Measurements from ENCODE around the gene AFAP1L2.

Gene AFAP1L2

DNA sequence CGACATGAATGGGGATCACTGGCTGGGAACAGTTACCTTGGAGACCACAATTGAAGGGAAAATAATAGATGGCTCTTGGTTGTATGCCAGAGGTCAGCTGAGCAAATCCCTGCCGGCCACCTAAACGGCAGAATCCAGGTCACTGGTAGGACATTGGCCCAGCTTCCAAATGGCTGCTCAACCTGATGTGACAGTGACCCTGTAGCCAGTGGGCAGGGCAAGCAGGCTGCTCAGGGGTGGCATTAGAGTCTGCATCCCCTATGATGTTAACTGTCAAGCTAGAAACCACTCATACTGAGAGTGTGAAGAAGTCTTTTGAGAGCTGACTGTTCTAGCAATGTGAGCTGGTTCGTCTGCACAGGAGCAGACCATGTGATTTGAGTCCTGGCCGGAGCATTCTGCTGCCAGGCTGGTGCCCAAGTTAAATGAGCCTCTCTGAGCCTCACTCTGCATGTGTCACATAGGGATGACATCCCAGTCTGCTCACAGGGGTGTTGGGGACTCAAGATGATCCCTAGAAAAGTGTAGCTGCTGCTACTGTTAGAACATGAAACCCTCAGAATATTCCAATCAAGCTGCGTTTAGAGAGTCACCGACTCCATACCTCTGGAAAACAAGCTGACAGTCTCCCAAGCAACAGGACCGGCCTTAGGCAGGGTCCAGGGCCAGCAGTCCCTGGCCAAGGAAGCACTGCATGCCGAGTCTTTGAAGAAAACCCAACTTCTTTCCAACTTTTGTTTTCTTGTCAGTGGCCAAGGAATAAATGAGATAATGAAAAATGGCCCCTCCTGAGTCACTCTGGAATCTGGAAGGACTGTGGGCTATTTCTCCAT, 95.6 kb downstream of the AFAP1L2 start:
- DNase-seq: no peak

DNA sequence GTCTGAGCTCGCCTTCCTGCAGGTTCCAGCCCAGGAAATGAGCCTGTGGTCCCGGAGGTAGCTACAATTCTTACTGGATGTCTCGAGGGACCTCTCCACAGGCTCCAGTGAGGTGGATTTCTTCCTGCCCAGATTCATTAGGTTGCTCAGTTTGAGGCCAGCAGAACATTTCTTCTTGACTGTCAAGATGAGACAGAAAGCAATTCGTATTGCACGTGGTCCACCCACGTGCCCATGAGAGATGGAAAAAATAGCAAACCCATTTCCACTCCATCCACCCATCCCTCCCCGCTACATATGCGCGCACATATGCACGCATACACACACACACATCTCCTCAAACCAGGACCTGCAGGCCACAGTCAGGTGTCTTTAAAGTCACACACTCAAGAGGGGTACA, 96.6 kb downstream of the AFAP1L2 start:
- DNase-seq: no peak

DNA sequence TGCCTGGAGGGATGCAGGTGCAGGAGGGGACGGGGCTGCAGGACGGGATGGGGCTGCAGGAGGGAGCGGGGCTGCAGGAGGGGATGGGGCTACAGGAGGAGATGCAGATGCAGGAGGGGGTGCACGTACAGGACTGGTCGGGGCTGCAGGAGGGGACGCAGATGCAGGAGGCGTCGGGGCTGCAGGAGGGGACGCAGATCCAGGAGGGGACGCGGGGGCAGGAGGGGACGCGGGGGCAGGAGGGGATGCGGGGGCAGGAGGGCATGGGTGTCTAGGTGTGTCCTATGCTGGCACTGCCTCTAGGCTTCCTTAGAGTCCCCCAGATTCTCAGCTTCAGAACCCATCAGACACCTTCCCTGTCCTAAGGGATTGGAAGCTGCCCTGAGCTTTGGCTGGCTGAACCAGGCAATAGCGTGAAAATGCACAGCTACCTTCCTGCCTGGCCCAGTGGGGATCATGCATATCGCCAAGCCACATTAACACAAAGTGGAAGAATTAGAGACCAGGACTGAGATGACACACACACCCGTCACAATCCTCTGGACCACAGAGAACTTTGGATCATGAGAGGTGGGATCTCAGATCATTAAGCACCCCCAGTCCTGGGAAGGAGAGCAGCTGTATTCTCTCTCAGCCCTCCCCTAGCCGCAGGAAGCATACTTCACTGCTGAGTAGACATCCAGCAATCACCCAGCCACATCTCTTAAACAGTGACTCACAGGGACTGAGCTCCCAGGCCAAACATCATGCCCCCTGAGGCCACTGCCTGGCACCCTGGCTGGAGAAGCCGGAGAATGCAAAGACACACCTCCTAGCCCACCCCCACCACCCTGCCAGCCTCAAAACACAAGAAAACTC, 98.0 kb downstream of the AFAP1L2 start:
- no peak for DNase-seq

DNA sequence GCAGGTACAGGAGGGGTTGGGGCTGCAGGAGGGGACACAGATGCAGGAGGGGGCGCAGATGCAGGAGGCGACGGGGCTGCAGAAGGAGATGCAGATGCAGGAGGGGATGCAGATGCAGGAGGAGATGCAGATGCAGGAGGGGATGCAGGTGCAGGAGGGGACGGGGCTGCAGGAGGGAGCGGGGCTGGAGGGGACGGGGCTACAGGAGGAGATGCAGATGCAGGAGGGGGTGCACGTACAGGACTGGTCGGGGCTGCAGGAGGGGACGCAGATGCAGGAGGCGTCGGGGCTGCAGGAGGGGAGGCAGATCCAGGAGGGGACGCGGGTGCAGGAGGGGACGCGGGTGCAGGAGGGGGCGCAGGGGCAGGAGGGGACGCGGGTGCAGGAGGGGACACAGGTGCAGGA, 98.8 kb downstream of the AFAP1L2 start:
- DNase-seq: no peak

DNA sequence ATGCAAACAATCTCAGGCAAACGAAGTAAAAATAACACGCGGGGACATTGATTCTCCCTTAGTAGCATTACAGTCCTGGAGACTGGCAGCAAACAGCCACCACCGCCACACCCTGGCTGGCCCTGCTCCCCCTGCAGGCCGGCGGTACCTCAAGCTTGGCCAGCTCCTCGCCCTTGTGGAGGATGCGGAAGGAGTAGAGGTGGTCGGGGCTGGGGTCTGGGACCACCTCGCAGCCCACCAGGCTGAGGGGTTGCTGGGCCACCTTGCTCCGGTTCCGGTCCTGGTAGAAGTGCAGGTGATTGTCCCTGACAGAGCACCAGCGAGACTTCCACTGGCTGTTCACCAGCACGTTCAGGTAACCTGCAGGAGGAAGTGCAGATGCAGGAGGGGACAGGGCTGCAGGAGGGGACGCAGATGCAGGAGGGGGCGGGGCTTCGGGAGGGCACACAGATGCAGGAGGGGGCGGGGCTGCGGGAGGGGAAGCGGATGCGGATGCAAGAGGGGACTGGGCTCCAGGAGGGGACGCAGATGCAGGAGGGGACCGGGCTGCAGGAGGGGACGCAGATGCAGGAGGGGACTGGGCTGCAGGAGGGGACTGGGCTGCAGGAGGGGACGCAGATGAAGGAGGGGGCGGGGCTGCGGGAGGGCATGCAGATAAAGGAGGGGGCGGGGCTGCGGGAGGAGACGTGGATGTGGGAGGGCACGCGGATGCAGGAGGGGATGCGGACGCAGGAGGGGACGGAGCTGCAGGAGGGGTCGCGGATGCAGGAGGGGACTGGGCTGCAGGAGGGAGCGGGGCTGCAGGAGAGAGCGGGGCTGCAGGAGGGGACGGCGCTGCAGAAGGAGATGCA, 99.5 kb downstream of the AFAP1L2 start:
- peak; percentile 2 for DNase-seq

DNA sequence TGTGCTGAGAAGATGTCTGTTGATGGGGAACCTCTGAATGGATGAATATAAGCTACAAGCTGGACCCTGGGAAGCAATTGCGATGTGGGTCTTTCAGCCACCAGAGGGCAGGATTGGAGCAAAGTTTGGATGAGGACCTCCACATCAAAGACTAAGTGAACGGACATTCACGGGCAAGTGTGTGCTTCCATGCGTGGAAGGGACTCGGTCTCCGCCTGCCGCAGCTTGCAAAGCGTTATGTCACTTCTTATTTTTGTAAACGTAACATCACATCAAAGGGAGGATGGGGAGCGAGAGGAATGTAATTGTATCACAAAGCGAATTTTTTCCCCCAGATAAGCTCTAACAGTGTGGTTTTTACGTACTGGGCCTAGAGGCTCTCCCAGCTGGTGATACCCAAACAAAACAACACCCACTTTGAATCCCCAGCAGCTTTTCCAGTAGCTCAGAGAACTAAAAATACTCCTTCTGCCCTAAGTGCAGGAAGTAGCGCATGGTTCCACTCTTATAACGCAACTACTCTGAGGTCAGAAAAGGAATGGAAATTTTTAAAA, 100.2 kb downstream of the AFAP1L2 start:
- peak; percentile 6 for DNase-seq

DNA sequence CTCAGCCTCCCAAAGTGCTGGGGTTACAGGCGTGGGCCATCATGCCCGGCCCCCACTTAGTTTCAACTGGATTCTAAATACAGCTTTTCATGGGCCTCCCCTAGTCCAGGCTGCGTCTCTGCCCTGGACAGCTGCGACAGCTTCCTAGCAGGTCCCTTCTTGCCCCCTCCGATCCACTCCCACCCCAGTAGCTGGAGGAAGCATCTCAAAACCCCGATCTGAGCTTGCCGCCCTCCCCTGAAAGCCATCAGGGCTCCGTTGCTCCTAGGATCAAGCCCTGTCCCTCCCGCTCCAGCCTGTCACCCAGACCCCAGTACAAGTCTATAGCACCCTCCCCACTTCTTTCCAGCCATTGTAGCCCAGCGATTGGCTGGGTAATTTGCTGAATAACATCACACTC, 100.7 kb downstream of the AFAP1L2 start:
- no peak for DNase-seq

DNA sequence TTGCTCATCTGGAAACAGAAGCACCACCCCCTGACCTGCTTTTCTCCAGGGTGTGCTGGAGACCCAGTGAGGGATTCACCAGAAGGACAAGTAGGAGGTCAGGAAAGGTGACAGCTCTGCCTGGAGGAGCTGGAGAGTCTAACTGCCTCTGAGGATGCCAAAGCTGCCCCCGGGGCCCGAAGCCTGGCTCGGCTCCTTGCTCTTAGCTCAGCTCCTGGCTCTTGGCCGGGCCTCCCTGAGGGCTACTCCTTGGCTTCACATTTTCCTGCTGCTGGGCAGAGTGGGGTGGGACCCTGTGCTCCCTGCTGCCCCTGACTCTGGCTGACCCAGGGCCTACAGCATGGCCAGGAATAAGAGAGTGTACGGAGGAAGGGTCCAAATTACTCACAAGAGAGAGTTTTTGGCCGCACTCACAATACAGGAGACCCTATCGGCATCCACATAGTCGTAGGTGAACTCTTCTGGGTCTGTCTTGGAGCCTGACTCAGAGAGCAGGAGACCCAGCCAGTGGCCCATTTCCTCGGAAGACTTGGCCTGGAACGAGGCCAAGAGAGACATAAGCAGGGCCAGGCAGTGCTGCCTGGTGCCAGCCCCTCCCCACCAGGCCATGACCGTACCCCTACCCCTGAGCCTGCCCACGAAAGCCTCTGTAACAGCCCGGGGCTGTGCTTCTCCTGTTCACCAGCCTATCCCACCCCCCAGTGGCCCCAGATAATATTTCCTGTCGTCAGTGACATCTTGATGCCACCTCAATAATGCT, 102.2 kb downstream of the AFAP1L2 start:
- no peak for DNase-seq

DNA sequence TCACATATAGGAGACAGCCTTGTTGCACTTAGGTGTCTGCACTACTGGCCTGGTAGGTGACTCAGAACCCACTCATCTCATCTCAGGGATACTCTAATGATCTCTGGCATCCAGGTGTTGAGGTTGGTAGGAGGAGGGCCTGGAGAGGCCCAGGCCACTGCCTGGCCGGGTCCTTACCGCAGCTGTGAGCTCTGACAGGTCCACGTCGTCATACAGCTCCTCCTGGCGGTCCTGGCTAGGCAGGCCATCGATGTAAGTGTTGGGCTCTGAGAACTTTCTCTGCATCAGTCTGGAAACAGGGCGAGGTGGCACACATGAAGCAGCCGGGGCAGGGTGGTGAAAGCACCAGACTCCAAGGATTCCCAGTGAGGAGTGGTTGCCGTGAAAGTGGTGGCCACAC, 103.1 kb downstream of the AFAP1L2 start:
- no peak for DNase-seq

DNA sequence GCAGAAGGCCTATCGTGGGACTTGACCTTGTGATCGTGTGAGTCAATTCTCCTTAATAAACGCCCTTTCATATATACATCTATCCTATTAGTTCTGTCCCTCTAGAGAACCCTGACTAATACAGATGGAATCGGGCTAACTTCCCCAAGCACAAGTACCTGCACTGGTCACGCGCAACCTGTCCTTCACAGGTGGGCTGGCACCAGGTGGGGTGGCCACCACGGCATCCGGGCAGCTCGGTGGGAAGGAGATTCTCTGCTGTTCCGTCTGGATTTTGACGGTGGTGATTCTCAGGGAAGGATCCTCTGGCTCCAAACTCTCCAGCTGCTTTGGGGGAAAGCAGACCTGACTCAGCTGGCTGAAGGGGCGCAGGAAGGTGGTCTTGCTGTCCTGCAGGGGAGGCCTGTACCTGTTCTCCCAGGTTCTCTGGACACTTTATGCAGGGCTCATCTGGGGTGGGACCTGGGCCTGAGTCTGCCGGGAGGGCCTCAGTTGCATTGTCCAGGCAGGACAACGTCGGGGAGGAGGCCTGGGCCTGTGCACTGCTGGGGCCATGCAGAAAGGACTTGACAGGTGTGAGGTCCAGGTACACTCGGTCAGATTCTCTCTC, 104.2 kb downstream of the AFAP1L2 start:
- no peak for DNase-seq

DNA sequence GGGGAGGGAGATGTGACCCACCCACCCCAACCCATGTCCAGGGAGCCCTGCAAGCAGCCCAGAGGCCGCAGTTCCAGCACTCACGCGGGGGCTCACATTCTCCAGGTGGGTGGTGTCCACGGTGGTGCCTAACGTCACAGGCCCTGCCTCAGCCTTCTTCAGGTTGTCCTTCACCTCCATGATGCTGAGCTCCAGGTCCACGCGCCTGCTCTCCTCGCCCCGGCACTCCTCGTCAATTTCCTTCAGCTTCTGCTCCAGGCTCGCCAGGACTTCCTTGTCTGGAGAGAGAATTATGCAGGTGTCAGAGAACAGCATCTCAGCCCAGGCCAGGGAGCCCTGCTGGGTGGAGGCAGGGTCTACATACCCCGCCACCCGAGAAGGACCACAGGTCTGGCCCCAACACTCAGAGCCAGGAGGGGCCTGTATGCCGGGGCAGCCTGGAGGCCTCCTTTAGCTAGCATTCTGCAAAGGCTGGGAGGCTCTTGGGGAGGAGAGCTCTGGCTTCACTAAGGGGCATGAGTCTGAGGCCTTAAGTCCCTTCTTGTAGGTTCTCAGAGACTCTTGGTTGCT, 107.1 kb downstream of the AFAP1L2 start:
- DNase-seq: no peak

DNA sequence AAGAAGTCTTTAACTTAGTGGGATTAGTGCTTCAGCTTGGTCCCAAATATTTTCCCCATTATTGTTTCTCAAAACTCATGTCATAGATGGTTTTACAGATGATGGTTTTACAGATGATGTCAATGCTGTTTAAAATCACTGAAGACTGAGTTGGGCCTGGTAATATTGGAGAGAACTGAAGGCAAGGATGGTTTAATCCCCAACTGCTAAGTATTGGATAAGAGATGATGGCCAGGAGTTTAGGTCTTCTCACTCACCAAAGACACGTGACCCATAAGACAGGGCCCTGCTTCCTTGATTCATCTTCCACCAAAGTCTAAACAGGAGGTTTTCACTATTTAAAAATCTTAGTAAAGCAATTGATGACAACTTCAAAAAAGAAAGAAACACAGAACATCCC, 108.9 kb downstream of the AFAP1L2 start:
- DNase-seq: no peak

DNA sequence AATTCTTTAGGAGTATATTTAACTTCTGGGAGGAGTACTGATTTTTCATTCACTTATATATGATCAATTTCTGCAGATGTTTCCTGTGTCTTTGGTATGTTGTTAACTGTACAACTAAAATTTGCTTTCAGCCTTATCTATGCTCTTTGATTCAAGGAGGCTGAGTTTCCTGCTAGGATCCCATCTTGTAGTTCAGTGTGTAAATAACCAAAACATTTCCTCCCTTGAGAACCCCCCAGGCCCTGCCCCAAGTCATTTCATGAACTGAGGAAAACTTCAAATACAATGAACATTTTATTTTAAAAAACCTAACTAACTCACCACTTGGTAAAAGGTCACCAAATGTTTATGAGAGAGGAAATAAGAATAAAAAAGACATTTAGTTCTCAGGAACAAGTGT, 109.8 kb downstream of the AFAP1L2 start:
- DNase-seq: no peak

DNA sequence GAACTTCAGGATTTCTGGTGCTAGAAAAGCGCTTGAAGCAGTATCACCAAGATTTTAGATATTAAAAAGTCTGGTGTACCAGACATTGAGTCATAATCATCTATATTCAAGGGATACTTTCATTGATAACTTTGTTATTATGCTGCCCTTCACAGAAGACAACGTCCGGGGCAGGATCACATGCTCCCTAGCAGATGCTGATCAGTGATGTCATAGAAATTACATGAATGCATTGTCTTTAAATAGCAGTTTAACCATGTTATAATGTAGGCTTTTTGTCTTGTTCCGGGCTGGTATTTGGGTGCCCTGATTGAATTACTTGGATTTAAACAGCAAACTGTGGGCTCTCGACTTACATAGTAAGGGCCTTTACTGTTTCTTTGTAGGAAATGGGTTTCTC, 111.2 kb downstream of the AFAP1L2 start:
- no peak for DNase-seq

DNA sequence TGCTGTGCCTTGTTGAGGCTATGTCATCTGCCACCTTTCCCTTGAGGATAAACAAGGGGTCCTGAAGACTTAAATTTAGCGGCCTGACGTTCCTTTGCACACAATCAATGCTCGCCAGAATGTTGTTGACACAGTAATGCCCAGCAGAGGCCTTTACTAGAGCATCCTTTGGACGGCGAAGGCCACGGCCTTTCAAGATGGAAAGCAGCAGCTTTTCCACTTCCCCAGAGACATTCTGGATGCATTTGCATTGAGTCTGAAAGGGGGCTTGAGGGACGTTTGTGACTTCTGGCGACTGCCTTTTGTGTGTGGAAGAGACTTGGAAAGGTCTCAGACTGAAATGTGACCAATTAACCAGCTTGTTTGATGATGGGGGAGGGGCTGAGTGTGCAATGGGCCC, 112.8 kb downstream of the AFAP1L2 start:
- DNase-seq: no peak

DNA sequence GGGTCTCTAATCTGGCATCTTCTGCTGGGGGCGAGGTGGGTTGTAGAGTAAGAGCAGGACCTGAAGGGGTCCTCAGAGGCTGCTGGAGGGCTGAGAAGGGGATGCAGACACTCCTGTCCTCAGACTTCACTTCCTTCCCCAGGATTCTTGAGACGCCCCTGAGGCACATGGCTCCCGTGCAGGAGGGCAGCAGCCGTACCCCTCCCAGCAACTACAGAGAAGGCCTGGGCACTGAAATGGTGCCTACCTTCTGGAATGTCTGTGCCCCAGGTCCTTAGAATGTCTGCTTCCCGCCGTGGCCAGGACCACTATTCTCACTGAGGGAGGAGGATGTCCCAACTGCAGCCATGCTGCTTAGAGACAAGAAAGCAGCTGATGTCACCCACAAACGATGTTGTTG, 113.2 kb downstream of the AFAP1L2 start:
- DNase-seq: no peak

DNA sequence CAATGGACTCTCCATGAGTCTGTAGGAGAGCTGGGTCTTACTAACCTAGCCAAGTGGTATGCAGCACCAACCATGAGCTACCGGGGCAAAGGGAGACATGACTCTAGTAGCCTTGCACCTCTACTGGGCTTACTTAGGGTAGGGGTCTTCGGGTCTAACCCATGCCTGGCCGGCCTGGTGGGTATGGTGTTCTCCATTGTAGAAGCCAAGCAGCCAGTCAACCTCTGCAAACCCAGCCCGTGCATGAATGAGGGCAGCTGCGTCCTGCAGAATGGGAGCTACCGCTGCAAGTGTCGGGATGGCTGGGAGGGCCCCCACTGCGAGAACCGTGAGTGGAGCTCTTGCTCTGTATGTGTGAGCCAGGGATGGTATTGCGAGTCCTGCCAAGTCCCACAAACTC, 114.3 kb downstream of the AFAP1L2 start:
- no peak for DNase-seq

DNA sequence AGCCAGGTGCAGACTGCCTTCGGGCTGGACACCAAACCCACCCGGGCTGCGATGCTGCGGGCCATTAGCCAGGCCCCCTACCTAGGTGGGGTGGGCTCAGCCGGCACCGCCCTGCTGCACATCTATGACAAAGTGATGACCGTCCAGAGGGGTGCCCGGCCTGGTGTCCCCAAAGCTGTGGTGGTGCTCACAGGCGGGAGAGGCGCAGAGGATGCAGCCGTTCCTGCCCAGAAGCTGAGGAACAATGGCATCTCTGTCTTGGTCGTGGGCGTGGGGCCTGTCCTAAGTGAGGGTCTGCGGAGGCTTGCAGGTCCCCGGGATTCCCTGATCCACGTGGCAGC, 115.2 kb downstream of the AFAP1L2 start:
- DNase-seq: no peak

DNA sequence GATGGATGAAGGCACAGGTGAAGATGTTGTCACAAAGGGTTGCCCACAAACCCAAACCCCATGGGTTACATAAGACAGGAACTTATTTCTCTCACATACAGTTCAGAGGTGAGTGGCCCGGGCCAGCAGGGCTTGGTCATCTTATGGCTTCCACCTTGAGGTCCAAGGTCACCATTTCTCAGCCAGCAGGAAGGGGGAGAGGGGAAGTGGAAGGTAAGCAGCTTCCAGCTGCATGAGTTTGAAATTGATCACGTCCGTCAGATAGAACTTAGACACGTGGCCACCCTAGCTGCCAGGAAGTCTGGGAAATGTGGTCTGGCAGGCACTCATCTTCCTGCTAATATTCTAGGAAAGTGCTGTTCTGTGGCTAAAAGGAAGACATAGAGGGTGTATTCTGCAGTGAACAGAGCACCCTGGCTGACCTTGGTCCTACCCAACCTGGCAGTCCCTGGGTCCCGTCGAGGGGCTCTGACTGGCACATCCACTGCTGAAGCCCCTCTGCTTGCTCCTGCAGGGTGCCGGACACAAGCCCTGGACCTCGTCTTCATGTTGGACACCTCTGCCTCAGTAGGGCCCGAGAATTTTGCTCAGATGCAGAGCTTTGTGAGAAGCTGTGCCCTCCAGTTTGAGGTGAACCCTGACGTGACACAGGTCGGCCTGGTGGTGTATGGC, 115.7 kb downstream of the AFAP1L2 start:
- DNase-seq: no peak

DNA sequence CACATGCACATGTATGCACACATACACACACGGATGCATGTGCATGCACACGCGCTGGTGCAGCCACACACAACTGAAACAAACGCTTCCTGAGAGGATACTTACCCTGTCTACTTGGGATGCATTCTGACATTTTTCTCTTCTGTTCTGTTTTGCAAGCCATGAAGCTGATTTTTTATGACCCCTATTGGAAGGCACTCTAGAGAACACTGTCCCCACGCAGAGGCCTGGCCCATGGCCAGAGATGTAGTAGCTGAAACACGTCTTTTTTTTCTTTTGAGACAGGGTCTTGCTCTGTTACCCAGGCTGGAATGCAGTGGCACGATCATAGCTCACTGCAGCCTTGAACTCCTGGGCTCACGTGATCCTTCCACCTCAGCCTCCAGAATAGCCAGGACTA, 117.4 kb downstream of the AFAP1L2 start:
- no peak for DNase-seq

DNA sequence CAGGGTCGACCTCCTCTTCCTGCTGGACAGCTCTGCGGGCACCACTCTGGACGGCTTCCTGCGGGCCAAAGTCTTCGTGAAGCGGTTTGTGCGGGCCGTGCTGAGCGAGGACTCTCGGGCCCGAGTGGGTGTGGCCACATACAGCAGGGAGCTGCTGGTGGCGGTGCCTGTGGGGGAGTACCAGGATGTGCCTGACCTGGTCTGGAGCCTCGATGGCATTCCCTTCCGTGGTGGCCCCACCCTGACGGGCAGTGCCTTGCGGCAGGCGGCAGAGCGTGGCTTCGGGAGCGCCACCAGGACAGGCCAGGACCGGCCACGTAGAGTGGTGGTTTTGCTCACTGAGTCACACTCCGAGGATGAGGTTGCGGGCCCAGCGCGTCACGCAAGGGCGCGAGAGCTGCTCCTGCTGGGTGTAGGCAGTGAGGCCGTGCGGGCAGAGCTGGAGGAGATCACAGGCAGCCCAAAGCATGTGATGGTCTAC, 118.3 kb downstream of the AFAP1L2 start:
- no peak for DNase-seq

Measured in NCI-H2029 treated with DMSO at 0.1 percent for 48 hours (cell line).